GM12801 (cell line): ENCODE data around the gene PCSK2.

Source experiments
- TF ChIP-seq, protein P1 (sequence below): IDR thresholded peaks from one replicate; pipeline ENCODE4 v1.5.1; 2011; ENCODE audit warnings: control low read depth; ENCODE audit not compliant: insufficient read length; ENCODE audit errors: extremely low read depth

PCSK2 gene

GRCh38 chr20:17460119-17460518 lies 233.3 kb downstream of the PCSK2 start:
- TF ChIP-seq, protein P1, sequence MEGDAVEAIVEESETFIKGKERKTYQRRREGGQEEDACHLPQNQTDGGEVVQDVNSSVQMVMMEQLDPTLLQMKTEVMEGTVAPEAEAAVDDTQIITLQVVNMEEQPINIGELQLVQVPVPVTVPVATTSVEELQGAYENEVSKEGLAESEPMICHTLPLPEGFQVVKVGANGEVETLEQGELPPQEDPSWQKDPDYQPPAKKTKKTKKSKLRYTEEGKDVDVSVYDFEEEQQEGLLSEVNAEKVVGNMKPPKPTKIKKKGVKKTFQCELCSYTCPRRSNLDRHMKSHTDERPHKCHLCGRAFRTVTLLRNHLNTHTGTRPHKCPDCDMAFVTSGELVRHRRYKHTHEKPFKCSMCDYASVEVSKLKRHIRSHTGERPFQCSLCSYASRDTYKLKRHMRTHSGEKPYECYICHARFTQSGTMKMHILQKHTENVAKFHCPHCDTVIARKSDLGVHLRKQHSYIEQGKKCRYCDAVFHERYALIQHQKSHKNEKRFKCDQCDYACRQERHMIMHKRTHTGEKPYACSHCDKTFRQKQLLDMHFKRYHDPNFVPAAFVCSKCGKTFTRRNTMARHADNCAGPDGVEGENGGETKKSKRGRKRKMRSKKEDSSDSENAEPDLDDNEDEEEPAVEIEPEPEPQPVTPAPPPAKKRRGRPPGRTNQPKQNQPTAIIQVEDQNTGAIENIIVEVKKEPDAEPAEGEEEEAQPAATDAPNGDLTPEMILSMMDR: no peak

DNA sequence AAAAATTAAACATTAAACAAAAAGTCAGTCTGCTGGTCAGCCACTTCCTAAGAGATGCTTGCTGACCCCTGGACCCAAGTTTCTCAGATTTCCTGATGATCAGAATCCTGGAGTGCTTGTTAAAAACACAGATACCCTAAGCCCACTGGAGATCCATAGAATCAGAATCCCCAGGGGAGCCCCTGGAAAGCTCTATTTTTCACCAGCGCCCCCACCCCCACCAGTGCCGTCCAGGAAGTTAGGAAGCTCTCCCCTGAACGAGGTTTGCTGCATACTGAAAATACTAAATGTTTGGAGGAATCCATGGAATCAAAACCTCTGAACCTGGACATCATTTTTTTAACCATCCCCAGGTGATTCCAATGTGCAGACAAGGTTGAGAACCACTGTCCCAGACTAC lies 235.1 kb downstream of the PCSK2 start:
- TF ChIP-seq, protein P1: no peak

DNA sequence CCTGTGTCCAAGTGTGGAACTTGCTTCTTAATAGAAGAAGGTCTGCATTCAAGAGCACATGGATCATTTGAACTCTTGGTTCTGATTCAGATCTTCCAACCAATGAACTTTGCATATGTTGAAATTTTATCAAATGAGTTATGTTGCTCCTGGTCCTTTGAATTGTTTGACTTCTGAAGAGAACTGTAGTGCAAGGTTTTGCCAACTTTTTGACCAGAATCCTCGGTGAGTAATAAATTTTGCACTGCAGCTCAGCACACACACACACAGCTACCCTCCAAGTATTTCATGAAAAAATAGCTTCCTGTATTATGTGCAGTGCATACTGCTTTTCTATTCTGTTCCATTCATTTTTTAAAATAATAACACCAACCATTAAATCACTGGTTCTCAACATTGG lies 236.9 kb downstream of the PCSK2 start:
- TF ChIP-seq, protein P1: no peak

- TF ChIP-seq, protein P1: no peak
These were observed 238.4 kb downstream of the PCSK2 start for GRCh38 chr20:17465236-17465635.

DNA sequence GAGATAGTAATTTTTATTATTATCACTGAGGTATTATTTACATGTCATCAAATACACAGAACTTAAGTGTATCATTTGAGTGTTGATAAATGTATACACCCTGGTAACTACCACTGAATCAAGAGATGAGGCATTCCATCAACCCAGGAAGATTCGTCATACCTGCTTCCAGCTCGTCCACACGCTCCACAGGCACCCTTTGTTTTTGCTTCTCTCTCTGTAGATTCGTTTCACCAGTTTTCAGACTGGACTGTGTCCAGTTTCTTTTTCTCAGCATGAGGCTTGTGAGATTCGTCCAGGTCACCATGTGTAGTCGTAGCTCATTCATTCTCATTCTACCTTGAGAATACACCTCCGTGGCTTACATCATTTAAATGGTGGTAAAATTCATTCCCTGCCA lies 239.8 kb downstream of the PCSK2 start:
- TF ChIP-seq, protein P1: no peak

DNA sequence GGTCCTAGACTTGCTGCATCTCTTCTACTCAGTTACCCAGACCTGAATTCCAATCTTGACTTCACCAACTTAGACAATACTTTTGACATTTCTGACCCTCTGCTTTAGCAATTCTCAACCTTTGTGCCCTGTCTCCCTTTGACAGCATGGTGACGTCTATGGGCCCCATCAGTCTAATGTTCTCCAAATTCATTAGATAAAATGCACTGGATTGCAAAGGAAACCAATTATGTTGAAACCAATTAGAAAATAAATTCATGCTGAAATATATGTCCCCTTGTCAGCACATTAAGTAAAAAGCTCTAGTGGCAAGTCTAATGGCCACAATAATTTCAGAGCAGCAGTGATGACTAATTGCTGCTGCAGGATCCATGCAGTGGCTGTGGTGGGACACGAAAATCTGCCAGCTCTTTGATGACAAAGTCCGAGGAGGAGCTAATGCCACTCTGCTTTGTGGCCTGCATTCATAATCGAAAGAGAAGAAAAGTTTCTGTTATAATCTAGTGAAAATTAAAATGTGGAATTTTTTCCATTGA lies 240.3 kb downstream of the PCSK2 start:
- TF ChIP-seq, protein P1: no peak

DNA sequence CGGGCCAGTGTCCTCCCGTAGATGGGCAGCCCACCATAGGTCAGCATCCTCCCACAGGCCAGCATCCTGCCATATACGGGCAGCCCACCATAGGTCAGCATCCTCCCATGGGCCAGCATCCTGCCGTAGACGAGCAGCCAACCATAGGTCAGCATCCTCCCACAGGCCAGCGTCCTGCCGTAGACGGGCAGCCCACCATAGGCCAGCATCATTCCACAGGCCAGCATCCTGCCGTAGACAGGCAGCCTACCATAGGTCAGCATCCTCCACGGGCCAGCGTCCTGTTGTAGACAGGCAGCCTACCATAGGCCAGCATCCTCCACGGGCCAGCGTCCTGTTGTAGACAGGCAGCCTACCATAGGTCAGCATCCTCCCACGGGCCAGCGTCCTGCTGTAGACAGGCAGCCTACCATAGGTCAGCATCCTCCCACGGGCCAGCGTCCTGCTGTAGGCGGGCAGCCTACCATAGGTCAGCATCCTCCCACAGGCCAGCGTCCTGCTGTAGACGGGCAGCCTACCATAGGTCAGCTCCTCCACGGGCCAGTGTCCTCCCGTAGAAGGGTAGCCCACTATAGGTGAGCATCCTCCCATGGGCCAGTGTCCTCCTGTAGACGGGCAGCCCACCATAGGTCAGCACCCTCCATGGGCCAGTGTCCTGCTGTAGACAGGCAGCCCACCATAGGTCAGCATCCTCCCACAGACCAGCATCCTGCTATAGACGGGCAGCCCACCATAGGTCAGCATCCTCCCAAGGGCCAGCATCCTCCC lies 241.4 kb downstream of the PCSK2 start:
- TF ChIP-seq, protein P1: no peak
